NCI-H146 (cell line): ENCODE data around the gene COMP.
"Not testable (repeated sequence)": the region's sequence is repeated elsewhere in the genome, so short reads cannot be mapped to it uniquely, and the experiment has no call there.

Experiments used
- DNase-seq: peaks from one replicate; lab custom pipeline; 2025; lab: John Stamatoyannopoulos, UW

Gene COMP

GRCh38 chr19:18745931-18746330, 45.2 kb downstream of the COMP start:
- no peak for DNase-seq

- no peak for DNase-seq
These were observed 45.9 kb downstream of the COMP start for GRCh38 chr19:18745012-18745735.

GRCh38 chr19:18743784-18744418, 47.2 kb downstream of the COMP start:
- no peak for DNase-seq

- no peak for DNase-seq
These were observed 48.0 kb downstream of the COMP start for GRCh38 chr19:18742838-18743783.

- DNase-seq: no peak
These were observed 48.8 kb downstream of the COMP start for GRCh38 chr19:18742324-18742723.

GRCh38 chr19:18741124-18742121, 49.7 kb downstream of the COMP start:
- DNase-seq: peak; percentile 97

GRCh38 chr19:18738961-18739690, 52.0 kb downstream of the COMP start:
- no peak for DNase-seq

- no peak for DNase-seq
These were observed 53.2 kb downstream of the COMP start for GRCh38 chr19:18737954-18738351.

GRCh38 chr19:18737337-18737953, 53.7 kb downstream of the COMP start:
- DNase-seq: no peak

- DNase-seq: peak; percentile 17
These were observed 54.4 kb downstream of the COMP start for GRCh38 chr19:18736415-18737336.

- DNase-seq: no peak
These were observed 55.4 kb downstream of the COMP start for GRCh38 chr19:18735752-18736151.

GRCh38 chr19:18735324-18735723, 55.8 kb downstream of the COMP start:
- no peak for DNase-seq

GRCh38 chr19:18733762-18734332, 57.3 kb downstream of the COMP start:
- not testable (repeated sequence) for DNase-seq

GRCh38 chr19:18733196-18733647, 57.9 kb downstream of the COMP start:
- no peak for DNase-seq
